SK-N-SH (cell line): ENCODE data around the gene WNT4.

ENCODE experiments used
- CHD2 ChIP-seq: fragments of 150-350 bp; IDR thresholded peaks from 2 replicates; pipeline ENCODE4 v1.6.1; 2018; ENCODE audit warnings: low read length; ENCODE audit not compliant: partially characterized antibody
- ELF1 ChIP-seq: IDR thresholded peaks from 2 replicates; pipeline ENCODE4 v1.4.0; 2012
- EP300 ChIP-seq, 2 experiments: IDR thresholded peaks; 2 replicates each; pipeline versions ENCODE4 v1.4.0 to v1.6.1; 2012; ENCODE audit warnings: borderline replicate concordance in 1 of 2, low read depth in 1 of 2, low read length in 1 of 2
- FOSL2 ChIP-seq: IDR thresholded peaks from 2 replicates; pipeline ENCODE4 v1.4.0; 2012; ENCODE audit warnings: low read depth, mild to moderate bottlenecking, moderate library complexity, borderline replicate concordance
- GABPA ChIP-seq: IDR thresholded peaks from 2 replicates; pipeline ENCODE4 v1.4.0; 2012; ENCODE audit warnings: low read depth, mild to moderate bottlenecking
- POLR2AphosphoS5 ChIP-seq: IDR thresholded peaks from 2 replicates; pipeline ENCODE4 v1.6.1; 2012; ENCODE audit warnings: low read depth, low read length
- RCOR1 ChIP-seq: fragments of 150-350 bp; IDR thresholded peaks from 2 replicates; pipeline ENCODE4 v1.6.1; 2017; ENCODE audit warnings: antibody characterized with exemption, low read length
- REST ChIP-seq: IDR thresholded peaks from 2 replicates; pipeline ENCODE4 v1.6.1; 2012; ENCODE audit warnings: mild to moderate bottlenecking, low read depth, low read length, moderate library complexity
- YY1 ChIP-seq: IDR thresholded peaks from 2 replicates; pipeline ENCODE4 v1.4.0; 2012; ENCODE audit warnings: low read depth, mild to moderate bottlenecking
- ZBTB33 ChIP-seq: IDR thresholded peaks from 2 replicates; pipeline ENCODE4 v1.4.0; 2012; ENCODE audit warnings: low read depth, borderline replicate concordance
- TF ChIP-seq, protein P1 (sequence below): fragments of 200-600 bp; sonication (generic); IDR thresholded peaks from 2 replicates; pipeline ENCODE4 v1.6.1; 2017; ENCODE audit warnings: antibody characterized with exemption, mild to moderate bottlenecking, moderate library complexity
- TF ChIP-seq, protein P2 (sequence below): fragments of 150-350 bp; IDR thresholded peaks from 2 replicates; pipeline ENCODE4 v1.6.1; 2017; ENCODE audit warnings: antibody characterized with exemption, low read length, low read depth, borderline replicate concordance

DNA sequence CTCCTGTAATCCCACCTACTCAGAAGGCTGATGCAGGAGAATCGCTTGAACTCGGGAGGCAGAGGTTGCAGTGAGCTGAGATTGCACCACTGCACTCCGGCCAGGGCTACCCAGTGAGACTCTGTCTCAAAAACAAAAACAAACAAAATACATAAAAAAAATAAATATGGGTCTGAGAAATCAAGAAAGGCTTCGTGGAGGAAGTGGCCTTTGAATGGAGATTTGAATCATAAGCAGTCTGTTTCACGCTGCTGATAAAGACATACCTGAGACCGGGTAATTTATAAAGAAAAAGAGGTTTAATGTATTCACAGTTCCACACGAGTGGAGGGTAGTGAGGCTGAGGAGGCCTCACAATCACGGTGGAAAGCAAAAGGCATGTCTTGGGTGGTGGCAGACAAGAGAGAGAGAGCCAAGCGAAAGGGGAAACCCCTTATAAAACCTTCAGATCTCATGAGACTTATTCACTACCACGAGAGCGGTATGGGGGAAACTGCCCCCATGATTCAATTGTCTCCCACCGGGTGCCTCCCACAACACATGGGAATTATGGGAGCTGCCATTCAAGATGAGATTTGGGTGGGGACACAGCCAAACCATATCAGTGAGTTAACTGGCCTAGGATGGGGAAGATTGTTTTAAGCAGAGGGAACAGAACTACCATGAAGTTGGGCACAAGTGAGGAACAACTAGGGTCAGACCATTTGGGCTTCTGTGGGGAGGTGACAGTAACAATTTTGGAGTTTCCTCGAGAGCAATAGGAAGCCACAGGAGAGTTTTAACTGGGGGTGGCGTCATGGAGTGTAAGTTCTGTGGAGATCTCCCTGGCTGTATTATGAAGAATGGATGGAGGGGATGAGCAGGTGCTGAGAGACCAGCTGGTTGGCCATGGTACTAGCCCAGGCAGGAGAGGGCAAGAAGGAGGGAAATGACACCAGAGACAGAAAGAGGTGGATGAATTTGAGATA lies 22.2 kb upstream of the WNT4 start:
- TF ChIP-seq, protein P1, sequence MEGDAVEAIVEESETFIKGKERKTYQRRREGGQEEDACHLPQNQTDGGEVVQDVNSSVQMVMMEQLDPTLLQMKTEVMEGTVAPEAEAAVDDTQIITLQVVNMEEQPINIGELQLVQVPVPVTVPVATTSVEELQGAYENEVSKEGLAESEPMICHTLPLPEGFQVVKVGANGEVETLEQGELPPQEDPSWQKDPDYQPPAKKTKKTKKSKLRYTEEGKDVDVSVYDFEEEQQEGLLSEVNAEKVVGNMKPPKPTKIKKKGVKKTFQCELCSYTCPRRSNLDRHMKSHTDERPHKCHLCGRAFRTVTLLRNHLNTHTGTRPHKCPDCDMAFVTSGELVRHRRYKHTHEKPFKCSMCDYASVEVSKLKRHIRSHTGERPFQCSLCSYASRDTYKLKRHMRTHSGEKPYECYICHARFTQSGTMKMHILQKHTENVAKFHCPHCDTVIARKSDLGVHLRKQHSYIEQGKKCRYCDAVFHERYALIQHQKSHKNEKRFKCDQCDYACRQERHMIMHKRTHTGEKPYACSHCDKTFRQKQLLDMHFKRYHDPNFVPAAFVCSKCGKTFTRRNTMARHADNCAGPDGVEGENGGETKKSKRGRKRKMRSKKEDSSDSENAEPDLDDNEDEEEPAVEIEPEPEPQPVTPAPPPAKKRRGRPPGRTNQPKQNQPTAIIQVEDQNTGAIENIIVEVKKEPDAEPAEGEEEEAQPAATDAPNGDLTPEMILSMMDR = no peak
- TF ChIP-seq GABPA (no peak), YY1 (no peak), ZBTB33 (no peak), POLR2AphosphoS5 (no peak), CHD2 (no peak), REST (no peak), FOSL2 (no peak), ELF1 (no peak), EP300 (IDR thresholded peaks at IDR 0.05; ENCODE audit: borderline replicate concordance in 1 of 2, low read depth in 1 of 2, low read length in 1 of 2) (no peak), RCOR1 (no peak)
- TF ChIP-seq, protein P2, sequence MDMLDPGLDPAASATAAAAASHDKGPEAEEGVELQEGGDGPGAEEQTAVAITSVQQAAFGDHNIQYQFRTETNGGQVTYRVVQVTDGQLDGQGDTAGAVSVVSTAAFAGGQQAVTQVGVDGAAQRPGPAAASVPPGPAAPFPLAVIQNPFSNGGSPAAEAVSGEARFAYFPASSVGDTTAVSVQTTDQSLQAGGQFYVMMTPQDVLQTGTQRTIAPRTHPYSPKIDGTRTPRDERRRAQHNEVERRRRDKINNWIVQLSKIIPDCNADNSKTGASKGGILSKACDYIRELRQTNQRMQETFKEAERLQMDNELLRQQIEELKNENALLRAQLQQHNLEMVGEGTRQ = no peak
